NCI-H510A (cell line): Measurements from ENCODE around the gene MMADHC.

Source experiments
- DNase-seq: peaks from one replicate; lab custom pipeline; 2025; lab: John Stamatoyannopoulos, UW

MMADHC gene

GRCh38 chr2:149556452-149556851 is 31.1 kb downstream of the MMADHC start:
- DNase-seq = no peak

- DNase-seq = no peak
Measured at GRCh38 chr2:149552830-149553229, 34.7 kb downstream of the MMADHC start.

- DNase-seq = no peak
Measured at GRCh38 chr2:149552226-149552625, 35.3 kb downstream of the MMADHC start.

DNA sequence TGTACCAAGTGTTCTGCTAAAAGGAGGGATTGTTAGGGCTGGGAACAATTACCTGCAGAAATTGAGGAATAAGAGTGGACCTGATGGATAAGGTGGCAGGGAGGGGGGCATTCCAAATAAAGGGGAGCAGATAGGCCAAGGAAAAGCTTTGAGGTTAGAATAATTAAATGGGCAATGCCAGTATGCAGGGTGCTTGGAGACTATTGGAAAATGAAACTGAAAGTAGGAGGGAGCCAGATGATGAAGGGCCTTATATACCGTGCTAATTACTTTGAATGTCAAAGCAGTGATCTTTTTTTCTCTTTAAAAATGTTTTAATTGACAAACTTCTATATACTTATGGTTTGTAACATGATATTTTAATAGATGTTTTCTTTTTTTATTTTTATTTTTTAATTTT is 42.9 kb downstream of the MMADHC start:
- DNase-seq = no peak

DNA sequence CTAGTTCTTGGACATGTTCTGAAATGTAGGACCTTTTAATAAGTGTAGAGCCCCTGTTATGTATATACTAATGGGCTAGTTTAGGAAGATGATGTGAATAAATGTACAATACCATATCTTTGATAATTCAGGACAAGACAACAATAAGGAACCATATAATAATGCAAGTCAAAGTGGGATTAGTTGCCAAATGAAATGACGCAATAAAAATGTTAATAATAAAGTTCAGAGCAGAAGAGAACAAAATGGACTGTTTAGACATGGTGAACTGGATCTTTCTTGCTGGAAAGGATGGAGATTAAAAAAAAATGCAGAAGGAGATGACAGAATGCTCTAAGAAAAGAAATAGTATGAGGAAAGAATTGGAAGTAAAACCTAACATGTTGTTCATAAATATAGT is 43.7 kb downstream of the MMADHC start:
- no peak for DNase-seq

DNA sequence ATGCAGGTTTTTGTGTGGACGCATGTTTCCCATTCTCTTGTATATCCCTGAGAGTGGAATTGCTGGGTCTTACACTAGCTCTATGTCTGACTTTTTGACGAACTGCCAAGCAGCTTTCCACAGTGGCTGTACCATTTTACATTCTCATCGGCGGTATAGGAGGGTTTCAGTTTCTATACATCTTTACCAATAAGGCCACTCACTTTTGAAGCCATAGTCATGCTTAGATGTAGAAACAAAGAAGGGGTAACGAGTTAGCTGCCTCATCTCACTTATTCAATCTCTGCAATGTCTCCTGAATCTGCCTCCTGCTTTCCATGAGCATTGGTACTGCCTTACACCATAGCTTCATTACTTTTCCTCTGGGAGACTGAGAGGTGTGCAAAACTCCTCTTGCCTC is 47.4 kb downstream of the MMADHC start:
- DNase-seq = no peak

DNA sequence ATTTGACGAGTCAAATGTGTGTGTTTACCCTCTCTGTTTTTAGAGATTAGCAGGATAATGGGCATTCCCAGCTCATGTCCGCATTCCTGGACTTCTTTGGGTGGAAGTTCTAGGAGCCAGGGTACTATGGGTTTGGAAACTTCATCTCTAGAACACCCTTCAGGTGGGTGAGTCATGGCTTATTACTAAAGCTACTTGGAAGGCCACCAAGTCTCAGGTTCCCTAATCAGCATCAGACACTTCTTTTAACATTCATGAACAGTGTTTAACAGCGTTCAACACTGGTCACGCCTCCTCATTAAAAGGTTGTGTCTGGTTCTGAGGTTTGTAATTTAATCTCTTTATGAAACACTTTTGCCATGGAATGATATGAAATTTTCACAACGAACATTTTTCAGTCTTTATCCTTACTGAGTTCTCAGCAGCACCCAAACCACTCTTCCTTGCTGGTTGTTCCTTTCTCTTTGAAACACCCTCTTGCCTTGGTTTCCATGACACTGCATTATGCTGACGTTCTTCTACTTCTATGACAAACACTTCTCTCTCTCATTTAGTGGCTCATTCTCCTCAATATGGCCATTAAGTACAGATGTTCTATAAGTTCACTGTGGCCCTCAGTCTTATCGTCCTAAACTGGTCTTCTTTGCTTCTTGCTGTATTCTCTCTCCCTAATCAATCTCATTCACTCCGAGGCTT is 49.3 kb downstream of the MMADHC start:
- DNase-seq = no peak

- no peak for DNase-seq
Measured at GRCh38 chr2:149537092-149537726, 50.4 kb downstream of the MMADHC start.

- DNase-seq = no peak
Measured at GRCh38 chr2:149536649-149537048, 50.9 kb downstream of the MMADHC start.

- DNase-seq = no peak
Measured at GRCh38 chr2:149534674-149535073, 52.9 kb downstream of the MMADHC start.

GRCh38 chr2:149528983-149529382 is 58.6 kb downstream of the MMADHC start:
- no peak for DNase-seq

- no peak for DNase-seq
Measured at GRCh38 chr2:149527998-149528755, 59.4 kb downstream of the MMADHC start.

DNA sequence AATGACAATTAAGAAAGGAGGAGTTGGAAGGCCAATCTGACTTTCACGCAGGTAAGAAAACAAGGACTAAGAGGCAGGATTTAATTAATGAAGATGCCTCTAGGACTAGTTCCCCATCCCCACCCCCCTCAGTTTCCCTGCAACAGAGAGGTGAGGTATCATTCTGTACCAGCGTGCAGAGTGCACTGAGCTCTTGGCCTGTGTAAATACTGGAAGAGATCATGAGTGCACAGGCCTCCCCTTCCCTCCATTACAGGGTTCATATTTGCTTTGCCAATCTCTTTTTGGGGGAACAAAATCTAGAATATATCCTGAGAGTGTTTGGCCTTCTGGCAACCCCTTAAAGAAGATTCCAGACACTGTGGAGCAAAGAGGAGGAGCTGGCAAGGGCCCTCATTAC is 60.9 kb downstream of the MMADHC start:
- DNase-seq = no peak

DNA sequence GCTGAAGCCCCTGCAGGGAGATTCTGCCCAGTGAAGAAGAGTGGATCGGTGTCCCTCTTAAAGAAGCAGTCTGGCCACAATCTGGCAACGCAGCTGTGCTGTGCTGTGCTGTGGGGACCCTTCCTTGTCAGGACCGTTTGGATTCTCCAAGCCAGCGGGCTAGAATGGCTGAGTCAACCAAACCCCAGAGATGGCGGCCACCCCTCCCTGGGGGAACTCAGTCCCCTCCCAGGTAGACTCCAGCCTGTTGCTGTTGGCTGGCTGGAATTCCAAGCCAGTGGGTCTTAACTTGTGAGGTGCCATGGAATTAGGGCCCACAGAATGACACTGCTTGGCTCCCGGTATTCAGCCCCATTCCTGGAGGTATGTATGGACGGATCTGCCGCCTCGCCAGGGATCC is 62.3 kb downstream of the MMADHC start:
- DNase-seq = no peak
